NCI-H2171 (cell line): ENCODE measurements around the gene TMEM51.
"Not testable (repeated sequence)": the region's sequence is repeated elsewhere in the genome, so short reads cannot be mapped to it uniquely, and the experiment has no call there.

Source experiments
- DNase-seq: peaks from one replicate; lab custom pipeline; 2025; lab: John Stamatoyannopoulos, UW

Gene TMEM51

DNA sequence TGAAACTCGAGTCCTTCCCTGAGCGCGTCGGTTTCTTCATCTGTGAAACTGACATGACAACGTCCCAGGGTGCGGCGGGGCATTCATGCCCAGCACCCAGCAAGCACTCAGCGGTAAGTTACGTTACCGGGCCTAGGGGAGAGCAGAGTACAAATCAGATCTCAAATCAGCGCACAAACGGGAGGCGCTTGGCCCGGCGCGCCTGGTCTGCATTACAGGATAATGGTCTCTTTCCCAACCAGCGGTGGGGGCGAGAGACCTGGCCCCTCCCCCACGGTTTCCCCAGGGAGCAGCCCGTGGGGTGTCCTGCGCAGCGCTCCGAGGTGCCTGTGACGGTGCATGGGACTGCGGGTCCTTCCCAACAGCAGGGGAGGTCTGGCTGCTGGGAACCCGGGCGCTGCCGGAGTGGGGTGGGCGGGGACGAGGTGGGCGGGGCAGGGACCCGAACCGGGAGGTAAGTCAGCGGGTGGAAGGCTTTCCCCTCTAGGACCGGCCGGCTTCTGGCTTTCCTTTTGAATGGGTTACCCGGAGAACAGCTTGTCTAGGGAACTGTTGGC lies 1.0 kb downstream of the TMEM51 start:
- no peak for DNase-seq

DNA sequence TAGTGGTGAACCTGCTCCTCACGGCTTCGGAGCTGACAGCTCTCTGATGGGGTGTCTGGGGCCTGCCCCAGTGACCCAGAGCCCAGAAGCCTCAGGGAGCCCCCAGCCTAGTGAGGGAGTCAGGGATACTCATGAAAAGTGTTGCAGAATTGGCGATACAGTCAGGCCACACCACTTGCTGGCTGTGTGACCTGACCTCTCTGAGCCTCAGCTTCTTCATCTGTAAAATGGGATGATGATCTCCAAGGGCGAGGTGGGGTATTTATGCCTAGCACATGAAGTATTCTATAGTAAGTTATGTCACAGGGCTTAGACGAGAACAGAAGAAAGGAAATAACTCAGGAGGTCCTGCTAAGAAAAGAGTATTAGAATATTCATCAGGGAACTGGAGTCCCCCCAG lies 1.6 kb downstream of the TMEM51 start:
- DNase-seq: no peak

DNA sequence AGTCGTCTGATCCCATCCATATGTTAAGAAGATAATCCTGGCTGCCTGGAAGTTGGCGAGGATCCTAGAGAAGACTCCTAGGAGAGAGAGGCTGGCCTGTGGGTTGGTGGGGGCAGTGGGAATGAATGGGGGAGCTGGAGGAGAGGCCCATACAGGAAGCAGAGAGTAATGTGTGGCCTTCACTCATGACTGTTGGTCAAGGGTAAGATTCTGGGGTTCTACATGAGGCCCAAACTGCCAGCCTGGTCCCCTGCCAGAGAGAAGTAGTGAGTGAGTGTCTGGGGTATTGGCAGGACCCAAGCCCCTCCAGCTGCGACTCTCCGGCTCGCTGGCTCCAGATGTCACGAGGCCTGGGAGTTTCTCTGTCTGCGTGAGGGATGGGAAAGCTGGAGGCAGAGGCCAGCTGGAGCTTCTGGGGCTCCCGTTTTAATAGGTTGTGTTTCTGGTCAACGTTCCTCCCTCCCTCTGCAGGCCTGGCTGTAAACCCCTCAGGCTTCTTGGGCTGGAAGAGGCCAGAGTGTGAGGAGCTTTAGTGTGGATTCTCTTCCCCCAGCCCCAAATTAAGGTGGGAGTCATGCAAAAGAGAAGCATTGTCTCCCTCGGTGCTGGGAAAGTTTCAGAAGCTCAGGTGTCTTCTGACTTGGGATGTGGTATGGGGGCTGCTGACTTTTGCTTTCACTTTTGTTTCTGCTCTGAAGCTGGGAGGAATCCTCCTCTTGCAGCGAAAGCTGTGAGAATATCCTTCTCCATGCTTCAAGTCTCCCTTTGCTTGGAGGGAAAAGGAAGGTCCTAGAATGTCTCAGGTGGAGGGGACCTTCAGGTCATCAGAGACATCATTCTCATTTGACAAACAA lies 2.6 kb downstream of the TMEM51 start:
- peak; percentile 18 for DNase-seq

DNA sequence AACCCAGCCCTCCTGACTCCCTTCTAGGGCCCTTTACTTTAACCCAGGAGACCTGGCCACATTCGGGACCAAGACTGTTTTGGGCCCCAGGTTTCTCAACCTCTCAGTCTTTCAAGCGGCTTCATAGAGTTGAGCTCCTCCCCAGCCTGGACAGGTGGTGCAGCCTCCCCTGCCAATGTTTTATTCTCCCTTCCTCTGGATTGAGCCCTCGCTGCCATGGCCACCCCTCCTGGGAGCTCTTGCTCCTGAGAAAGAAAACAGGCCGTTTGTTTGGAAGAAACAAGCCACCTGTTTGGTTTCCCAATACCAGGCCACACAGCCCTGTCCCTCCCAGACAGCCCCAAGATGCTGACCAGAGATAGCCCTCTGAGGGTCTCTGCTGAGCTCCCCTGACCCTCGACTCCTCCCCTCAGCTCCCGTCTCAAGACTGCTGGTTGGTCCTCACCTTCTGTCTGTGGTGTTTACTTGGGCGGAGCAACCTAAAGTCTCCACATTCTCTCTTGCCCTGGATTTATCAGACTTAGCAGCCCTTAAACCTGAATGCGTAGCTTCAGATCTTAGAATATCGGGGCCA lies 3.3 kb downstream of the TMEM51 start:
- no peak for DNase-seq

DNA sequence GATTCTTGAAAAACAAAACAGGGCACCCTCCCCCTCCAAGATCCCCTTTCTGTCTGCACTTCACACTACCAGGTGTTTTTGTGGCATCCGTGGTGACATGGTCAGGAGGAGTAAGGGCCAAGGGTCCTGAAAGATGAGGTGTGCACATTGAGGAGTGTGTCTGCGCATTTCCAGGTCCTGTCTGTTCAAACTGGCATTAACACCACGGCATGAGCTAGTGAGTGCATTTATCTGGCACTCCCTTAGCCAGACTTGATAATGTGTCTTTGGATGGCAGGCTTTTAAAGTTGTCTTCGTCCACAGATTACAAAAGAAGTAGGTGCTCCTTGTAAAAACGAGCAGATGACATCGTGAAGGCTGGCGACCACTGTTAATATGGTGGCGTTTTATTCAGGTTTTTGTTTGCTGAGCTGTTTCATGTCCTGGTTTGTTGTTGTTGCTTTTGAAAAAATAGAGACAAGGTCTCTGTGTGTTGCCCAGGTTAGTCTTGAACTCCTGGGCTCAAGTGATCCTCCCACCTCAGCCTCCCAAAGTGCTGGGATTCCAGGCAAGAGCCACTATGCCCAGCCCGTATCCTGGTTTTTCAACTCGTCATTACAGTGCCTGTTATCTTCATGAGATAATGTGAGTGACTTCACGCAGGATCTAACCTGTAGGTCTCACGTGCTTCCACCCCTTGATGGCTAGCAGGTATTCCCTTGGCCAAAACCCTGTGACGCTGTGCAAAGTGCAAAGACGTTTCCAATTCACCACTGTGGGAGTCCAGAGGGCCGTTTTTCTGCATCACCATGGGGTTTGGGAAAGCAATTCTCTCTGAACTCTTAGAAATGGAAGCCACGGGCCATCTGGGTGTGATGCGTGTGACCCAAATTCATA lies 4.2 kb downstream of the TMEM51 start:
- no peak for DNase-seq

DNA sequence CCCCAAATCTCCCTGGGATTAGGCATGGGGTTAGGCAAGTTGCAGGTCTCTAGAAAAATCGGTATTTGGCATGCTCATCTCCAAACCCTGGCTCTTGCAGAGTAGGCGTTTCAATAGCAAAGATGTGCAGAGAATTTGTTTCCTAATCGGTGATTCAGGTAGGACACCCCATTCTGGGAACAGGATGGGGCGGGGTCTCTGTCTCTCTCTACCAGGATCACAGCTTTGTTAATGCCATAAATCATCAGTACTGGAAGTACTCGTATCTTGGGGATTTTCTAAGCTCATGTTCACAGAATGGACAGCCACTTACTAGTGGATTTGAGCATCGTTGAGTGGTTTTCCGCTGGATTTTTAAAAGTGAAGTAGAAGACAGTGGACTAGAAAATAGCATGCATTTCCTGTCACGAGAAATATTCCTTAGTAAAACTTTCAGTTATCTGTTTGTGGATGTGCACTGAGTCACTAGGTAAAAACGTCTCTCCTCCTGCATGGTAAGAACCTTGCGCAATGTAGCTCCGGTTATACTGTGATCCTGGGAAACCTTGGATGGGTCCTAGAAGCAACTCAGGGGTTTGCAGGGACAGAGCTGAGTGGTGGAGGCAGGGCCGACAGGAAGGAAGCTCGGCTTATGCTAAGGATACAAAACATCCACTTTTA lies 5.1 kb downstream of the TMEM51 start:
- DNase-seq: no peak

DNA sequence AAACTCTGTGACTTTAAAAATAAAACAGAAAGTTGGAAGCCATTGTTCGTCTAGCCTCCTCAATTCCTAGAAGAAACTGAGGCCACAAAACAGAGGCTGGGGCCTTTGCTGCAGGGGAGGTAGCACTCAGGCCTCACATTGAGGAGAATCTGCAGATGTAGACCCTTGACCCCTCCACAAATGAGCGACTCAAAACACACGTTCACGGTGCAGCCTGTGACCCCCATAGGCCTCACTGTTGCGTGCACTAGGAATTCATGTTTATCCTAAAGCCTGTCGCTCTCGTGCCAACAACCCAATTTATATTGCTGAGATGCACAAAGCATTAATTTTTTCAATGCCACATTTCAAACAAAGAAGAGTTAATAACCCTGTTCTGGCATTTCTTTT lies 5.6 kb downstream of the TMEM51 start:
- DNase-seq: no peak

DNA sequence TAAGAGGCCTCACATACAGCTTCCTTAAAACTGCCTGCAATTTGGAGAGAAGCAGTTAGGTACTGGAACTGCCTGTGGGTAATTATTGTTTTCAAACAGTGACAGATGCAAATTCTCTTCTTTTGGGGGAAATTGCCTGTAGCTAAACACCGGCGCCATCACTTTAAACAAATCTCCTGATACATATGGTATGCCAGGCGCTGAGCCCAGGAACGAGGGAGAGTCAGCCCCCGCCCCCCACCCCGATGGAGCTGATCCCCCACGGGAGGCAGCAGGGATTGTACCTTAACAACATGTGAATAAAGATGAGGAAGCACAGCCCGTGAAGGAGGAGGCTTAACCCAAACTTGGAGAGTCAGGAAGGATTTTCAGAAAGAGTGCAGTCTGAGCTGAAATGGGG lies 7.1 kb downstream of the TMEM51 start:
- peak; percentile 60 for DNase-seq

DNA sequence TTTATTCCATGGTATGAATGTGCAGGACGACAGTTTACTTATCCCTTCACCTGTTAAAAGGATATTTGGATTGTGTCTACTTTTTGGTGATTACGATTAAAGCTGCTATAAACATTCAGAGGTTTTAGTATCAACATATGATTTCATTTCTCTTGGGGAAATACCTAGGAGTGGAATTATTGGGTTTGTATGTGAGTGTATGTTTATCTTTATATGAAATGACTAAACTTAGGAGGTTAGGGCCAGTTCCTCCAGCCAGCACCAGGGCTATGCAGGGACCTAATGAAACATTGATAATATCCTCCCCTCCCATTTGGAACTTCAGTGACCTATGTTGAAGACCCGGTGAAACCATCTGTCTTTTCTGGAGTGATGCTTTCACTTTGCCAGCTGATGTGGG lies 13.8 kb downstream of the TMEM51 start:
- no peak for DNase-seq

DNA sequence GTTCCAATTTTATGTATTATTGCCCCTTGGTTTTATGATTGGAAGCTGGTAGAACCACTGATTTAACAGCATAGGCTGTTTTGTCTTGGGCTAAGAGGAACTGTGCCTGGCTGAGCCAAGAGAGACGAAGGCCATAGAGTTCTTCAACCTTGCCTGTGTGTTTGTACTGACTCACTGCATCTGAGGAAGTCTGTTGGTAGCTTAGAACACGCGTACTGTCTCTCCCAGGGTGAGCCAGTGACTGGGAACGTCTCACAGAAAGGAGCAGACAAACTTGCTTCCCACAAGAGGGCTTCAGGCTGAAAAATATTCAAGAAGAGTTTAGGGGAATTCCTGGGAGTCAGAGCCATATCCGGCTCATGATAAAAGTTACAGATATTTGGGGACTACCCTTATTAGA lies 14.9 kb downstream of the TMEM51 start:
- DNase-seq: no peak

DNA sequence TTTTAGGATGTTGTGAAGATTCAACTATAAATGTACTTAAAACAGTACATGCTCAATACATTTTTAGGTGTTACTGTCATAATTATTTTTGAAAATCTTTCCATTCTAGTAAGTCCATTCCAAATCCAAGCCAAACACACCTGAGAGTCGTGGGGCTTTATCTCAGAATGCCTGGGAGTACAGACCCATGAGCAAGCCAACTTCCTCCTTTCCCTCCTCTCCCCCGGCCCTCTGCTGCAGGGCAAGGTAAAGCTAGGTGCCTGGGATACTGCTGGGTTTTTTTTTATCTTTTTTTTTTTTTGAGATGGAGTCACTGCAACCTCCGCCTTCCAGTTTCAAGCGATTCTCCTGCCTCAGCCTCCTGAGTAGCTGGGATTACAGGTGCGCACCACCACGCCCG lies 16.5 kb downstream of the TMEM51 start:
- DNase-seq: no peak

DNA sequence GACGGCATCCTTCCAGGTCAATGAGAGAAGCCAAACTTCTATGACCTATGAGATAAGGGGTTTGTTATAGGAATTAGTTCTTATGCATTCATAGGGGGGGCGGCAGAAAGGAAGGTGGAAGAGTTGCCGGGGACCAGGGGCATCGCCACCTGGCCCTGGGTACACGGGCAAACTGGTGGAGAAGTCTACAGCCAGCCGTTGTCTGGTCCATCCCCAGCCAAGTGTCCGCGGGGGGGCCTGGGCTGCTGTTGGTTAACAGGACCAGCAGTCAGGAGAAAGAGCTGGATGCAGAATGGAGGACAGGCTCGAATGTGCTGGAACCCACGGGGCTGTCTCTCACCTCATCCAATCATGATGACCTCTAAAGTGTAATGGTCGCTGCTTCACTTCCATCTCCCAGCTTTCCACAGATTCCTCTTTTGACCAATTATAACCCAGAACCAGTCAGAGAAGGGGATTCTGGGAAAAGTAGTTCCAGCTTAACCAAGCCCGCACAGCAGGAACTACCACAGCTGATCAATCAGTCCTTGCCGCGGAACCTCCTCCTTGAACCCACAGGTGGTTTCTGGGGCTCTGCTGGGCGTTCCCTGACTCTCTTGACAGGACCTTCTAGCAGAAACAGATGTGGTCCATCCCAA lies 17.8 kb downstream of the TMEM51 start:
- DNase-seq: no peak

DNA sequence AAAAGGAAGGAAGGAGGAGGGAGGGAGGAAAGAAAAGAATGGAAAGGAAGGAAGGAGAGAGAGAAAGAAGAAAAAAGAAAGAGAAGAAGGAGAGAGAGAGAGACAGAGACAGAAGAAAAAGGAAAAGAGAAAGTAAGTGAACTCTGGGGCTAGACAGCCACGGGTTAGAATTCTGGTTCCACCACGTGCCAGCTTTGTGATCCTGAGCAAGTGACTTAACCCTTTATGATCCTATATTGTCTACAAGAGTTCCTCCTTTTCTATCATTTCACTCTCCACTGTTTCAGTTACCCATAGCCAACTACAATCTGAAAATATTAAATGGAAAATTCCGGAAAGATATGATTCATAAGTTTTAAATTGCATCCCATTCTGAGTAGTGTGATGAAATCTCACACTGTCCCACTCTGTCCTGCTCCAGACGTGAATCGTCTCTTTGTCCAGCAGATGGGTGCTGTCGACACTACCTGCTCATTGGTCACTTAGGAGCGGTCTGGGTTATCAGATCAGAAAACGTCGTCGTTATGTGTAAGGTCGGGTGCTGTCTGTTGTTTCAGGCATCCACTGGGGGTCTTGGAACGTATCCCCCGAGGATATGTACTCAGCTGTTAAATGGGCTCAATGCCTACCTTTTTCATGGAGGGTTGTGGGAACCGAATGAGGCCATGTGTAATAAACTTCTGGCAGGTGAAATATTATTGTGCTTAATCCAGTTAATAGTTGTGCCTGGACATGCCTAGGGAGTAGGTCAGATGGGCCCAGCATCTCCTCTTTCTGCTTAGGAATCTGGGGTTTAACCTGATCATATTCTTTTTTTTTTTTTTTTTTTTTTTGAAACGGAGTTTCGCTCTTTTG lies 19.1 kb downstream of the TMEM51 start:
- DNase-seq: no peak

DNA sequence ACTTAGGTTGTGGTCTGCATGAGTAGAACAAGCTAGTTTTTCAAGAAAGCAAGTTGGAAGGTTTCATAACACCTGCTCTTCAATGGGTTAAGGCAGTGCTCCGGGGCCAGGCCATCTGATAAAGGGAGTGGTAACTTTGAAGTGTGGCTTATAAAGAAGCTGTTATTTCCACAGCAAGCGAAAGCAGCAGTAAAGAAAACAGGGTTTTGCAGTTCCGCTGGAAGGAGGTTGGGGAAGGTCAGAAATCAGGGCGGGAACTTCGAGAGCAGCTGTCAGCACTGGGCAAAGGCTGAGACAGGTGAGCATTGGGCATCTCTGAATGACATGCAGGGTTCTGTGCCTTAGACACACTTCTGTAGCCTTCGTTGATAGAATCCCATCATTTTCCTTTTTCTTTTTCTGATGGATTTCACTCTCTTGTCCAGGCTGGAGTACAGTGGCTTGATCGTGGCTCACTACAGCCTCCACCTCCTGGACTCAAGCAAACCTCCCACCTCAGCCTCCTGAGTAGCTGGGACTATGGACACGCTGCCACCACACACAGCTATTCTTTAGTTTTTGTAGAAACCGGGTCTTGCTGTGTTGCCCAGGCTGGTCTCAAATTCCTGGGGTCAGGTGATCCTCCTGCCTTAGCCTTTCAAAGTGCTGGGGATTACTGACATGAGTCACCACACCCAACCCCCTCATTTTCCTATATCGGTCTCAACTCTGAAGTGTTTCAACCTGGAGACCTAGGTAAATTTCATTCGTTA lies 20.5 kb downstream of the TMEM51 start:
- no peak for DNase-seq

DNA sequence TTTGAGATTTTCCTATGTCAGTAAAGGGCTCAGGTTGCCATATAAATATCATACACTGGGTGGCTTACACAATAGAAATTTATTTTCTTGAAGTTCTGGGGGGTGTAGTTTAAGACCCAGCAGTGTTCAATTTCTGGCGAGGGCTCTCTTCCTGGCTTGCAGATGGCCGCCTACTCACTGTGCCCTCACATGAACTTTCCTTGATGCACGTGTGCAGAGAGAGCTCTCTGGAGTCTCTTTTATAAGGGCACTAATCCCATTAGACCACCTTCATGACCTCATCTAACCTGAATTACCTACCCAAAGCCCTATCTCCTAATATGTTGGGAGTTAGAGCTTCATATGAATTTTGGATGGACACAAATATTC lies 21.1 kb downstream of the TMEM51 start:
- DNase-seq: no peak

DNA sequence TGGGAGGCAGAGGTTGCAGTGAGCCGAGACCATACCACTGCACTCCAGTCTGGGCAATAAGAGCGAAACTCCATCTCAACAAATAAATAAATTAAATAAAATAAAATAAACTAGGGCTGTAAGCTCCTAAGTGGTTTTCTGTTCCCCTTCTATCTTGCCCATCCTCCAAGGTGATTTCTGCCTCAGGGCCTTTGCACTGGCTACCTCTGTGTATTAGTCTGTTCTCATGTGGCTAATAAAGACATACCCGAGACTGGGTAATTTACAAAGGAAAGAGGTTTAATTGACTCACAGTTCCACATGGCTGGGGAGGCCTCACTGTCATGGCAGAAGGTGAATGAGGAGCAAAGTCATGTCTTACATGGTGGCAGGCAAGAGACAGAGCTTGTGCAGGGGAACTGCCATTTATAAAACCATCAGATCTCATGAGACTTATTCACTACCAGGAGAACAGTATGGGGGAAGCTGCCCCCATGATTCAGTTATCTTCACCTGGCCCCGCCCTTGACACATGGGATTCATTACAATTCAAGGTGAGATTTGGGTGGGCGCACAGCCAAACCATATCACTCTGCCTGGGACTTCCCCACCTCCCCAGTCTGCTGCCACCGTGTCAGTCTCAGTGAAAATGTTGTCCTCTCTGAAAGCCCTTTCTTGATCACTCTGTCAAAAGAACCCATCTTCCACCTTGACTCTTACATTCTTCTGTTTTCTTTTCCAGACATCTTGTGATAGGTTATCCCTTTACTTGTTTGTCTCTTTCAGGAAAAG lies 22.0 kb downstream of the TMEM51 start:
- not testable (repeated sequence) for DNase-seq

DNA sequence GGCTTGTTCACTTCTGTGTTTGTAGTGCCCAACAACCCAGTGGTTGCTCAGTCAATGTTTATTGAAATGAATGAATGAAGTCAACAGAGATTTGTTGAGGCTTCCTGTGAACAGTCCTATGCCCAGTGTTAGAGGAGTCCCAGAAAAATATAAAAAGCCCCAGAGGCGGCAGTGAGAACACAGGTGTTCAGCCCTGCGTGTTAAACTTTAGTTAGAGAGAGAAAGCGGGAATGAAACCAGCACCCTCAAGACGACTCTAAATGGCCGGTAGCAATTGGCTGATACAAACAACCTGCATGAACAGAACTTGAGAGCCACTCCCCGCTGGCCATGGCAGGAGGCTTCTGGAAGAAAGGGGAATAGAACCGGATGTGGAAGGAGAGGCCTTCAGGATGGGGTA lies 22.6 kb downstream of the TMEM51 start:
- DNase-seq: no peak

DNA sequence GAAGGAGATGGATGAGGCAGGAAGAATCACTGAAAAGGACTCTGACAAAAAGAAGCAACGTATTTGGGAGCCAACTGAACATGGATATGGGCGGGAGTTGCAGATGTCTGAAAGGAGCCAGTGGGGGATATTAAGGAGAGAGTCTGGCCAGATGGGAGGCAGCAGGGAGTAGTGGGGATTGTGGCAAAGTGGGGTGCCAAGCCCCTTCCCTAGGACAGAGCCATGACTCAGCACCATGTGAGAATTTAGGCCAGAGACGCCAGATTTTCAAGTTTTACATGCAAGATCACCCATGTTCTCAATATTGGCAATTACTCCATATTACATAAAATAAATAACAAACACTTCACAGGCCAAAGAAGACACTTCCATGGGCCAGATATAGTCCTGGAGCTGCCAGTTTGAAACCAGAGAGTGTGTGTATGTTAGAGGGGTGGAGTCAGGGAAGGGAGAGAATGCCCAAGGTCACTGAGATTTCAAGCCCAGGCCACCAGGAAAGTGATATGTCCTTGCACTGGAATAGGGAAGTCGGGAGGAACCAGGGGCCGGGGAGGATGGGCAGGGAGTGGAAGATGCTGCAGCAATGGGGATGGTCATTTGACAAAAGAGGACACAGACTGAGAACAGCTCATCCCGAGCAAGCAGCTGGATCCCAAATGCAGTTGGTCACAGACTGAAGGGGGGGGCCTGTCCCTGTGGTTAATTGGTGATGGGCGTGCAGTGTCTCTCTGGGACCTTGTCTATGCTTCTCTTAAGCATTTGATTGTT lies 23.5 kb downstream of the TMEM51 start:
- no peak for DNase-seq
